AG20443 (cell line): ENCODE measurements around the gene AKT1.

Source experiments
- DNase-seq: peaks from one replicate; pipeline ENCODE4 v3.0.0; 2012; ENCODE audit warnings: low spot score, mixed read lengths

The AKT1 gene

DNA sequence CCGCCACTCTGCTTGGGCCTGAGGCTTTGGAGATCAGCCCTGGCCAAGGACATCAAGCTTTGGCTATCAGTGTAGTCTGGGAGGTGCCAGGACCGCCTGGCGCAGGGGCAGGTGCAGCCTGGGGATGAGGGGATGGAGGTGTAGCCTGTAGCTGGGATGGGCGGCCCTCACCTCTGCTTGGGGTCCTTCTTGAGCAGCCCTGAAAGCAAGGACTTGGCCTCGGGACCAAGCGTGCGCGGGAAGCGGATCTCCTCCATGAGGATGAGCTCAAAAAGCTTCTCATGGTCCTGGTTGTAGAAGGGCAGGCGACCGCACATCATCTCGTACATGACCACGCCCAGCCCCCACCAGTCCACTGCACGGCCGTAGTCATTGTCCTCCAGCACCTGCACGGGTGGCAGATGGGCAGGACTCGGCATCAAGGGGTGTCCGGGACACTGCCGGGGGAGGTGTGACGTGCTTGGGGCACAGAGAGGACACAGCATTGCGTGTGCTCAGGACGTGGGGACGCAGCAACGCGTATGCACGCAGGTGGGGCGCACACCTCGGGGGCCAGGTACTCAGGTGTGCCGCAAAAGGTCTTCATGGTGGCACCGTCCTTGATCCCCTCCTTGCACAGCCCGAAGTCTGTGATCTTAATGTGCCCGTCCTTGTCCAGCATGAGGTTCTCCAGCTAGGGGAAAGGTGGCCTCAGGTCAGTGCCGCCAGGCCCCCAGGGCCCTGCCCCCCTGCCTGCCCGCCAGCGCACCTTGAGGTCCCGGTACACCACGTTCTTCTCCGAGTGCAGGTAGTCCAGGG lies 22.6 kb downstream of the AKT1 start:
- DNase-seq, result no peak

DNA sequence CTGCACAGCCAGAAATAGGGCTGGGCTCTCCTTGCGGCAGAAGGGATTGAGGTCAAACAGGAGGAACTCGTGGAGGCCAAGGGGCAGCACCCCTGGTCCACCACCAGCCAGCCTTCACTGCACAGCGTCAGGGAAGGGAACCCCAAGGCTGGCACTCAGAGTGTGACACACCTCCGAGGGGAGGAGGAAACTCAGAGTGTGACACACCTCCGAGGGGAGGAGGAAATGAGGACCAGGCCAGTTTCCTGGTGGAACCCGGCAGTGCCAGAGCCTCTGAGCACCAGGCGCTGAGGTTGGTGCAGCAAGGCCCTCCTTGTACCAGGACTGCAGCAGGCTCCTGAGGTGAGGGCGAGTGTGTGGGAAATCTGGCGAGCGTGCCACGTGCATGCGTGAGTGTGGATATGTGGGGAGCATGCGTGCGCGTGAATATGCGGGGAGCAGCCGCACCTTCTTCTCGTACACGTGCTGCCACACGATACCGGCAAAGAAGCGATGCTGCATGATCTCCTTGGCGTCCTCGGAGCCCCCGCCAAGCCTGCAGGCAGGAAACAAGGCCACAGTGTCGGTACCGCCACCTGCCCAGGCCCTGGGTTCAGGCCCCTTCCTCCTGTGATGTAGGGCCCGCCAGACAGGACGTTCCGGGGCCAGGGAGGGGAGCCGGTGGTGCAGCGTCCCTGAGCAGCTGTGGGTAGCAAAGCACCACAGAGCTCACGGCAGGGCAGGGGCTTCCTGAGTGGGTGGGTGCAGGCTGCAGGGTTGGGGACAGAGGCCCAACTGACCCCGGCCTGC lies 23.4 kb downstream of the AKT1 start:
- DNase-seq, result no peak

DNA sequence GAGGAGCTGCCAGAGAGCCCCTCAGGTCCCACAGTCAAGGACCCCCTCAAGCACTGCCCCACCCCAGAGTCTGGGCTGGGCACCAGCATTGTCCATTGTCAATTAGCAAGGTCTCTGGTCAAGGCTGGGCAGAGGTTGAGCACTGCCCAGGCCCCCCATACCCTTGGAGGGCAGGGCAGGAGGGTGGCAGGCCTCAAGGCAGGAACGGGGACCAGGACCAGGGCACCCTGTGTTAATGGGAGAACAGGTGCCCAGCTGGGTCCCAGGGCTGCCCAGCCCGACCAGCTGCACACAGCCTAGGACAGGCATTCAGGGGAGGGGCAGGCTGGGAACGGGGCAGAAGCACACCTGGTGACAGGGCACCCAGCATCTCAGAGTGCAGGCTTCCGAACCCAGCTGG lies 24.2 kb downstream of the AKT1 start:
- no peak for DNase-seq

DNA sequence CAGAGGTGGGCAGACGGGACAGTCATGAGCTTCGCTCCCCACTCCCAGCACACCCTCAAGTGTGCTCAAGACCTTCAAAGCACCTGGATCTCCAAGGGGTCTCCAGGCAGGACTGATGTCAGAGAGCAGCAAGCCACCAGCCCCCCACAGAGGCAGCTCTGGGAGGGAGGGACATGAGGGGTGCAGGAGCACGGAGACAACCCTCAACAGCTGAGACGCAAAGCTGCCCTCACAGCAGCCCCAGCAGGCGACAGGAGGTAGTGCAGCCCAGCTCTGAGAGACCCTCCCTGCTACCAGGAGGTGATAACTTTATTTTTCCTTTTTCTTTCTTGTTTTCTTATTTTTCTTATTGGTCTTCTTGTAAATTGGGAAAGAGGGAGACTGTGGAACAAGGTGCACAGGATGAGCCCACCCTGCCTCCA lies 24.7 kb downstream of the AKT1 start:
- no peak for DNase-seq

- DNase-seq, result no peak
Measured at GRCh38 chr14:104770072-104770579, 25.4 kb downstream of the AKT1 start.

- no peak for DNase-seq
Measured at GRCh38 chr14:104769324-104770071, 26.1 kb downstream of the AKT1 start.

GRCh38 chr14:104768437-104769323 lies 26.9 kb downstream of the AKT1 start:
- DNase-seq, result peak; percentile 91

DNA sequence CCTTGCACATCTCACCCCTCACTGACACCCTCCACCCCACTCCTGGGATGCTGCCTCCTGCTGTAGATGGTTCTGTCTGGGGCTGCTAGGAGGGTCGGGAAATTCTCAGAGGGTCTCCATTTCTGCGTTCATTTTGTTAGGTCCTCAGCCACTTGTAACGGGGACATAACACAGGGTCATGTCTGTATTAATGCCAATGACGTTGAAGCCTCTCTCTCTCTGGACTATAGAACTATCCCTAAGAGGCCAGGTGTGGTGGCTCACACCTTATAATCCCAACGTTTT lies 28.0 kb downstream of the AKT1 start:
- DNase-seq, result no peak

DNA sequence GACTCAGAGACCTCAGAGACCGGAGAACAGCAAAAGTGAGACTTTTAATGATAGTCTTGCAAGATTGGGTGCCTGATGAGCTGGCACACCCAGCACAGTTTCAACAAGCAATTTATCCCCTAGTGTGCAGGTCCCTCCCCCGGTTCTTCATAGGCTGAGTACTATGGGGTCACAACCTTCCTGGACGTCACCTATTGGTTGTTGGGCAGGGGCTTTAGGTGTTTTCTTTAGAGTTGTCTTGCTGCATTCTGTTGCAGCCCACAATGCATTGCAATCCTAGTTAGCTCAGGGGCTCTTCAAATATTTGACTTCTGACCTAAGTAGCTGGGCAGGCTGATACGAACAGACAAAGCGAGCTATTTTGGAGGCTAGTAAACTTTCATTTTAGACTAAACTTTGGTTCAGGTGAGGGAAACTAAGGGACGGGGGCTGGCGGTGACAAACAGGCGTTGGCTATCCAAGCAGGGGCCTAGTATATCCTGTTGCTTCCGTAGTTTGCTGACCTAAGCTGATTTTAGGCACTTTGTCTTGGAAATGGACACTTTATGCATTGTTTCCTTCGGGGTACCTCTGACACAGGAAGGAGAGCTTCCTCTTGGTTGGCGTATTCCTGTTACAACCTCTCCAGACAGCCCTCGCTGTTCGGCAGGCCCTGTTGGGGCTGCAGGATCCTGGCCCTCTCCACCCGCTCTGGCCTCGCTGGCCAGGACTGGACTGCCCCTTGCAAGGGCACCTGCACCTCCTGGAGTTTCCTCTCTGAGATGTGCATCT lies 28.5 kb downstream of the AKT1 start:
- no peak for DNase-seq

DNA sequence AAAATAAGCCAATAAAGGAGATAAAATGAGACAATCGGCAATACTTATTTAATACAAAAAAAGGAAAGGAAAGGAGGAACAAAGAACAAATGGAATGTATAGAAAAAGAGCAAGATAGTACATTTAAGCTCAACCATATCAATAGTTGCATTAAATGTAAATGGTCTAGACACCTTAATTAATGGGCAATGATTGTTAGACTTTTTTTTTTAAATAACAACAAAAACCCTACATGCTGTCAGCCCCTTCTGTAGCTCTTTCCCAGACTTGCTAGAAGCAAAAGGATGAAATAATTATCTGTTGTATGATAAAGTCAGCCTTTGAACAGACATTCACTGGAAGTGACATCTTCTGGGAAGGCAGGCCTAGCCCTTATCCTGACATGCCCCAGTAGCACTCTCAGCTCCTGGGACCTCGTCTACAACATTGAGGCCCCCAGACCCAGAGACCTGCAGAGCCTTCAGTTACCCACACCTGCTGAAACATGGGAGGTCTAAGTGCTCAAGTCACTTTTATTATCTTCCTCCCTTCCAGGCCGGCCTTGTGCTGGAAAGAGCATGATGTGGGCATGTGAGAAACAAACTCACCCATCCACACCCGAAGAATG lies 29.2 kb downstream of the AKT1 start:
- DNase-seq, result no peak

GRCh38 chr14:104765517-104765916 lies 30.0 kb downstream of the AKT1 start:
- no peak for DNase-seq

DNA sequence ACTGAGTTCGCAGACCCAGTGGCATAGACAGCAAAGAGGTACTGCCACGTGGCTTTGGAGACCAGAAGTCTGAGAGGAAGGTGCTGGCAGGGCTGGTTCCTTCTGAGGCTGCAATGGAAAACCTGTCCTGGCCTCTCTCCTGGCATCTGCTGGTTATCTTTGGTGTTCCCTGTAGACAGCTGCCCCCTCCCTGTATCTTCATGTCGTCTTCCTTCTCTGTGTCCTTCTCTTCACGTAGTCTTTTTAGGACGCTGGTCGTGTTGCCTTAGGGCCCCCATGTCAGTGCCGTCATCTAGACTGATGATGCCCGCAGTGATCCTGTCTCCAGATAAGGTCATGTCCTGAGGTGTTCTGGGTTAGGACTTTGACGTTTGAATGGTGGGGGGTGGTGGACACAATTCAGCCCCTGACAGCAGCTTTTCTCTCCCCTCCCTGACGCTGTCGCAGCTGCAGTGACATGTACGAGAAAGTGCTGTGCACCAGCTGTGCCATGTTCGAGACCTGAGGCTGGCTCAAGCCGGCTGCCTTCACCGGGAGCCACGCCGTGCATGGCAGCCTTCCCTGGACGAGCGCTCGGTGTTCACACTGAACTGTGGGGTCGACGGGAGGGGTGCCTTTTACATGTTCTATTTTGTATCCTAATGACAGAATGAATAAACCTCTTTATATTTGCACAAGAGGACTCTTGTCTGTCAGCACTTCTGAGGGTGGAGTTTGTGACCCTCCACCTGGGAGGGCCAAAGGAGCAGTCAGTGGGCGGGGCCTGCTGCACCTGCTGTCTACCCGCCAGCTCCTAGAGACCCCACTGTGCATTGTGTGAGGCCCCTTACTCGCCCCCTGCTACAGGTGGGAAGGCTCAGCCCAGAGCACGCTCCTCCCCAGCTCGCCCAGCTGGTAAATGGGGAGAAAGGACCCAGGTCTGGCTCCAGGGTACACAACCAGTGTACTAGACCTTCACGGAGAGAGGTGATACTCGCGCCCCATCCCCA lies 36.3 kb downstream of the AKT1 start:
- DNase-seq, result no peak

- no peak for DNase-seq
Measured at GRCh38 chr14:104757681-104758392, 37.7 kb downstream of the AKT1 start.

GRCh38 chr14:104757238-104757585 lies 38.3 kb downstream of the AKT1 start:
- DNase-seq, result no peak

- no peak for DNase-seq
Measured at GRCh38 chr14:104756477-104757237, 38.9 kb downstream of the AKT1 start.

- DNase-seq, result no peak
Measured at GRCh38 chr14:104755621-104756020, 39.9 kb downstream of the AKT1 start.

DNA sequence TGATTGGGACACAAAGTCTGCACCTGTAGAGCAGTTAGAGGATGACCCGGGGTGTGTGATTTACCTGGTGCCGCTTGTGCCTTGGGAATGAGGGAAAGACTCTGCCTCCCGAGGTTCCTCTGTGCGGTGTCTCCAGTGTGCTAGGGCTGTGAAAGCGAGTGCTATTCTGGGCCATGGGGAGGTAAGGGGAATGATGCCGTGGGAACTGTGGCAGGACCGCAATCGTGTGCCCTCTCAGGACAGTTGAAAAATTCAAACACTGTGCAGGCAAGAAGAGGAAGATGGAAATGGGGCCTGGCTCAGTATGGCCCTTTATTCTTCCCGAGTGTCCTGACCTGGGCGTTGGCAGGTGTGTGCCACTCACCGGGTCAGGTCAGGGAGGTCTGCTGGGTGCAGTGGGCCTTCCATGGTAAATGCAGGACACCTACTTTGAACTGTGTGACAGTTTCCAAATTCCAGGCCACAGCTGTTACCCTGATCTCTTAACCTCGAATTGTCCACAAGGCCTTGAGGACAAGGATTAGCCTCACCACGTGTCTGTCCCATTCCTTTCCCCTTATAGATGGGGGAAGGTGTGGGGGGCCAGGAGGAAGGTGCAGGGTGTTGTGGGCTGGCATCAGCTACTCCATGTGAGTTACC lies 41.2 kb downstream of the AKT1 start:
- DNase-seq, result no peak
